GM12864 (cell line): ENCODE results near the gene ADNP2.
"Not testable (repeated sequence)": the region's sequence is repeated elsewhere in the genome, so short reads cannot be mapped to it uniquely, and the experiment has no call there.

ENCODE experiments used
- DNase-seq: peaks from one replicate; pipeline ENCODE4 v3.0.0-alpha.2; 2011; ENCODE audit warnings: low read depth
- H3K4me3 ChIP-seq: 2 replicates; pipeline ENCODE4 v1.5.1; 2011; ENCODE audit warnings: mild to moderate bottlenecking, low read depth, low read length, control low read depth
- CTCF ChIP-seq: IDR thresholded peaks from 2 replicates; pipeline ENCODE4 v1.5.1; 2011; ENCODE audit warnings: low read depth, mild to moderate bottlenecking, moderate library complexity, low read length, control low read depth, inconsistent platforms; ENCODE audit errors: missing control alignments

The ADNP2 gene

GRCh38 chr18:80157708-80158343, 48.8 kb downstream of the ADNP2 start:
- no peak overlapping the region for H3K4me3 ChIP-seq
- peak; percentile 44 for DNase-seq
- TF ChIP-seq CTCF = peak; percentile 90

GRCh38 chr18:80158365-80158764, 49.3 kb downstream of the ADNP2 start:
- no peak for TF ChIP-seq CTCF
- no peak for DNase-seq
- H3K4me3 ChIP-seq = no peak overlapping the region

GRCh38 chr18:80159713-80160636, 50.9 kb downstream of the ADNP2 start:
- H3K4me3 ChIP-seq = no peak overlapping the region
- DNase-seq = no peak
- TF ChIP-seq CTCF = no peak

GRCh38 chr18:80161781-80162417, 52.8 kb downstream of the ADNP2 start:
- DNase-seq = no peak
- H3K4me3 ChIP-seq = no peak overlapping the region
- no peak for TF ChIP-seq CTCF

- no peak for DNase-seq
- no peak for TF ChIP-seq CTCF
- H3K4me3 ChIP-seq = no peak overlapping the region
Observed at GRCh38 chr18:80163183-80163582, 54.1 kb downstream of the ADNP2 start.

- DNase-seq, H3K4me3 ChIP-seq: not testable (repeated sequence)
Observed at GRCh38 chr18:80164727-80165355, 55.8 kb downstream of the ADNP2 start.

- no peak for DNase-seq
- TF ChIP-seq CTCF = no peak
- no peak overlapping the region for H3K4me3 ChIP-seq
Observed at GRCh38 chr18:80166240-80166639, 57.2 kb downstream of the ADNP2 start.
